K562 (cell line): ENCODE data around the gene SCYL2. TPM values are rescaled to one million over a fixed set of nuclear protein-coding genes. Genes with fewer than 3 reads are reported as not detected.

ENCODE experiments used
- CREB1 ChIP-seq, 2 experiments: sonication (generic) in 1 of 2; formaldehyde crosslinking in 1 of 2; IDR thresholded peaks; 2 replicates each; pipeline versions ENCODE4 v1.6.1 to v1.8.0; 2012 to 2022; ENCODE audit warnings: inconsistent platforms in 1 of 2, mild to moderate bottlenecking in 1 of 2, missing genetic modification reagents in 1 of 2, moderate library complexity in 1 of 2
- E2F6 ChIP-seq, 2 experiments: IDR thresholded peaks; 2 replicates each; pipeline ENCODE4 v1.6.1; 2011; ENCODE audit warnings: borderline replicate concordance in 1 of 2, control low read depth in 1 of 2, low read depth in 1 of 2, low read length in 1 of 2, mild to moderate bottlenecking in 1 of 2, mixed read lengths in 1 of 2, moderate library complexity in 1 of 2; ENCODE audit not compliant: insufficient read depth in 1 of 2, insufficient read length in 1 of 2, poor library complexity in 1 of 2, severe bottlenecking in 1 of 2; ENCODE audit errors: extremely low read depth in 1 of 2
- ERF ChIP-seq: fragments of 450-650 bp; formaldehyde crosslinking; IDR thresholded peaks from 2 replicates; pipeline ENCODE4 v1.4.0; 2020; ENCODE audit warnings: mild to moderate bottlenecking, mixed read lengths
- EZH2 ChIP-seq: IDR thresholded peaks from 2 replicates; pipeline ENCODE4 v1.6.1; 2012; ENCODE audit warnings: low read depth, mild to moderate bottlenecking, inconsistent platforms, low read length, borderline replicate concordance
- FOXK1 ChIP-seq: sonication (generic); formaldehyde crosslinking; IDR thresholded peaks from 2 replicates; pipeline ENCODE4 v1.8.0; 2022; ENCODE audit warnings: missing genetic modification reagents, mild to moderate bottlenecking, borderline replicate concordance
- JUND ChIP-seq, 2 experiments: IDR thresholded peaks; 2 replicates in 1 of 2; 3 replicates in 1 of 2; pipeline ENCODE4 v1.6.1; 2011; ENCODE audit warnings: borderline replicate concordance in 2 of 2, low read depth in 2 of 2, low read length in 2 of 2, improper control_type of control experiment in 1 of 2, missing biosample characterization in 1 of 2, missing genetic modification characterization in 1 of 2, missing genetic modification reagents in 1 of 2
- KLF13 ChIP-seq: fragments of 450-650 bp; IDR thresholded peaks from 2 replicates; pipeline ENCODE4 v1.6.1; 2016; ENCODE audit warnings: missing genetic modification characterization, low read depth, mild to moderate bottlenecking, missing compliant biosample characterization, moderate library complexity, borderline replicate concordance
- MTA2 ChIP-seq: fragments of 450-650 bp; IDR thresholded peaks from 2 replicates; pipeline ENCODE4 v1.6.1; 2016; ENCODE audit warnings: low read depth
- NR1H2 ChIP-seq: sonication (generic); formaldehyde crosslinking; IDR thresholded peaks from 2 replicates; pipeline ENCODE4 v1.4.0; 2020; ENCODE audit warnings: mild to moderate bottlenecking, missing genetic modification reagents
- POLR2AphosphoS2 ChIP-seq: IDR thresholded peaks from 2 replicates; pipeline ENCODE4 v1.6.1; 2012; ENCODE audit warnings: low read length, improper control_type of control experiment
- RBFOX2 ChIP-seq: fragments of 200-400 bp; formaldehyde crosslinking; IDR thresholded peaks from 2 replicates; pipeline ENCODE4 v1.6.1; 2017; ENCODE audit warnings: low read depth, mild to moderate bottlenecking, low read length, moderate library complexity
- SNIP1 ChIP-seq: fragments of 450-650 bp; IDR thresholded peaks from 2 replicates; pipeline ENCODE4 v1.7.1; 2017; ENCODE audit warnings: low read depth, mild to moderate bottlenecking
- TEAD1 ChIP-seq, 2 experiments: fragments of 450-650 bp in 1 of 2; sonication (generic) in 1 of 2; formaldehyde crosslinking; IDR thresholded peaks; 2 replicates each; pipeline versions ENCODE4 v1.4.0 to v1.8.0; 2020 to 2022; ENCODE audit warnings: mild to moderate bottlenecking in 2 of 2, missing genetic modification reagents in 1 of 2
- ZBTB7A ChIP-seq: IDR thresholded peaks from 2 replicates; pipeline ENCODE4 v1.6.1; 2011; ENCODE audit warnings: low read depth, mild to moderate bottlenecking, low read length, moderate library complexity, borderline replicate concordance; ENCODE audit not compliant: control insufficient read depth
- ZNF511 ChIP-seq: sonication (generic); formaldehyde crosslinking; IDR thresholded peaks from 2 replicates; pipeline ENCODE4 v1.8.0; 2022; ENCODE audit warnings: mild to moderate bottlenecking, missing genetic modification reagents
- ZNF589 ChIP-seq: fragments of 200-800 bp; sonication (Bioruptor generic); IDR thresholded peaks from 2 replicates; pipeline ENCODE4 v1.6.1; 2016; ENCODE audit warnings: low read depth, missing genetic modification characterization, missing compliant biosample characterization
- polyA plus RNA-seq, 8 experiments: library from polyadenylated mRNA; depleted of rRNA in 4 of 8; stranded (reverse) in 5 of 8; unstranded in 3 of 8; fragments of >200 nt; fragmentation: Nextera tagmentation in 2 of 8; fragmentation: Illumina TruSeq in 1 of 8; extraction: Ambion mirVana in 2 of 8; extraction: Trizol in 1 of 8; gene quantifications; 2 replicates each; pipeline versions ENCODE4 v1.2.1 to v1.2.3, GENCODE V29; 2011 to 2014; ENCODE audit warnings: inconsistent platforms in 1 of 8, missing spikeins in 1 of 8
- total RNA-seq, 7 experiments: library from RNA; depleted of rRNA in 6 of 7; stranded (reverse); fragments of >200 nt in 6 of 7; fragmentation: Illumina TruSeq in 2 of 7; extraction: Trizol in 2 of 7; gene quantifications; 2 replicates each; pipeline versions ENCODE4 v1.2.1 to v1.2.3, GENCODE V29; 2011 to 2021; ENCODE audit warnings: low replicate concordance in 1 of 7
- TF ChIP-seq, protein P1 (sequence below), 2 experiments: fragments of 450-650 bp in 1 of 2; sonication (generic) in 1 of 2; formaldehyde crosslinking in 1 of 2; IDR thresholded peaks in 1 of 2; conservative IDR thresholded peaks in 1 of 2; 2 replicates each; pipeline versions ENCODE4 v1.6.1 to v1.8.1; 2016 to 2023; ENCODE audit warnings: mild to moderate bottlenecking in 2 of 2, moderate library complexity in 2 of 2, inconsistent platforms in 1 of 2, missing genetic modification reagents in 1 of 2
- TF ChIP-seq, protein P2 (sequence below): fragments of 450-650 bp; formaldehyde crosslinking; IDR thresholded peaks from 2 replicates; pipeline ENCODE4 v1.4.0; 2020; ENCODE audit warnings: mild to moderate bottlenecking
- TF ChIP-seq, protein P3 (sequence below): fragments of 250-450 bp; sonication (Bioruptor Pico); IDR thresholded peaks from 2 replicates; pipeline ENCODE4 v1.8.0; 2022; ENCODE audit warnings: moderate library complexity, mild to moderate bottlenecking, inconsistent platforms

Gene SCYL2
- total and polyA plus RNA-seq, 9 of the 15 experiments (the other 6 are each of a cell fraction or from before 2014, with no cell fraction given), result 9.9 to 49.0 (median 32.9) TPM

- TF ChIP-seq TEAD1 (CRISPR knock-in tag; IDR thresholded peaks at IDR 0.05), result no peak
- 0 out of 2 replicates have a peak, but pooled peaks have one; percentile 75 for TF ChIP-seq ZNF589 (CRISPR knock-in tag)
- TF ChIP-seq CREB1 (IDR thresholded peaks at IDR 0.05), result peak; percentile 73; the same call in 1 of the 2 replicates
- TF ChIP-seq CREB1 (CRISPR knock-in tag; IDR thresholded peaks at IDR 0.05), result peak; percentile 77
- TF ChIP-seq, protein P1, sequence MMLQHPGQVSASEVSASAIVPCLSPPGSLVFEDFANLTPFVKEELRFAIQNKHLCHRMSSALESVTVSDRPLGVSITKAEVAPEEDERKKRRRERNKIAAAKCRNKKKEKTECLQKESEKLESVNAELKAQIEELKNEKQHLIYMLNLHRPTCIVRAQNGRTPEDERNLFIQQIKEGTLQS (IDR thresholded peaks at IDR 0.05), result peak; percentile 100
- TF ChIP-seq, protein P1 (CRISPR knock-in tag; conservative IDR thresholded peaks at IDR 0.05), result no peak
- TF ChIP-seq NR1H2, result no peak
- no peak for TF ChIP-seq MTA2
- peak; percentile 93 for TF ChIP-seq RBFOX2
- peak; percentile 95 for TF ChIP-seq JUND (IDR thresholded peaks at IDR 0.05; ENCODE audit: borderline replicate concordance, low read depth, low read length)
- peak; percentile 83; the same call in 2 of the 3 replicates for TF ChIP-seq JUND (tag; IDR thresholded peaks at IDR 0.05; ENCODE audit: borderline replicate concordance, low read depth, low read length)
- no peak for TF ChIP-seq ERF (CRISPR knock-in tag)
- no peak for TF ChIP-seq POLR2AphosphoS2
- TF ChIP-seq, protein P2, sequence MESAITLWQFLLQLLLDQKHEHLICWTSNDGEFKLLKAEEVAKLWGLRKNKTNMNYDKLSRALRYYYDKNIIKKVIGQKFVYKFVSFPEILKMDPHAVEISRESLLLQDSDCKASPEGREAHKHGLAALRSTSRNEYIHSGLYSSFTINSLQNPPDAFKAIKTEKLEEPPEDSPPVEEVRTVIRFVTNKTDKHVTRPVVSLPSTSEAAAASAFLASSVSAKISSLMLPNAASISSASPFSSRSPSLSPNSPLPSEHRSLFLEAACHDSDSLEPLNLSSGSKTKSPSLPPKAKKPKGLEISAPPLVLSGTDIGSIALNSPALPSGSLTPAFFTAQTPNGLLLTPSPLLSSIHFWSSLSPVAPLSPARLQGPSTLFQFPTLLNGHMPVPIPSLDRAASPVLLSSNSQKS (CRISPR knock-in tag), result no peak
- no peak for TF ChIP-seq FOXK1 (CRISPR knock-in tag)
- peak; percentile 30; the same call in 1 of the 2 replicates for TF ChIP-seq KLF13 (tag)
- 0 out of 2 replicates have a peak, but pooled peaks have one; percentile 48 for TF ChIP-seq ZNF511
- TF ChIP-seq EZH2, result no peak
- TF ChIP-seq SNIP1, result no peak
- TF ChIP-seq, protein P3, sequence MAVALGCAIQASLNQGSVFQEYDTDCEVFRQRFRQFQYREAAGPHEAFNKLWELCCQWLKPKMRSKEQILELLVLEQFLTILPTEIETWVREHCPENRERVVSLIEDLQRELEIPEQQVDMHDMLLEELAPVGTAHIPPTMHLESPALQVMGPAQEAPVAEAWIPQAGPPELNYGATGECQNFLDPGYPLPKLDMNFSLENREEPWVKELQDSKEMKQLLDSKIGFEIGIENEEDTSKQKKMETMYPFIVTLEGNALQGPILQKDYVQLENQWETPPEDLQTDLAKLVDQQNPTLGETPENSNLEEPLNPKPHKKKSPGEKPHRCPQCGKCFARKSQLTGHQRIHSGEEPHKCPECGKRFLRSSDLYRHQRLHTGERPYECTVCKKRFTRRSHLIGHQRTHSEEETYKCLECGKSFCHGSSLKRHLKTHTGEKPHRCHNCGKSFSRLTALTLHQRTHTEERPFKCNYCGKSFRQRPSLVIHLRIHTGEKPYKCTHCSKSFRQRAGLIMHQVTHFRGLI (CRISPR knock-in tag), result no peak
- peak in 1 of 2 experiments; percentile 6 for TF ChIP-seq E2F6 (IDR thresholded peaks at IDR 0.05; ENCODE audit: borderline replicate concordance in 1 of 2, extremely low read depth in 1 of 2, insufficient read depth in 1 of 2, insufficient read length in 1 of 2, low read depth in 1 of 2, low read length in 1 of 2, poor library complexity in 1 of 2, severe bottlenecking in 1 of 2)
- peak; percentile 60; the same call in 1 of the 2 replicates for TF ChIP-seq ZBTB7A
Observed at GRCh38 chr12:100266835-100267602, at the start of gene SCYL2, which contains the start of gene DEPDC4 (continued).
